Astrocyte (in vitro differentiated cells and primary cell): ENCODE results near the gene ACACA.

Source experiments
- EZH2 ChIP-seq: IDR thresholded peaks from 2 replicates; pipeline ENCODE4 v1.6.1; 2012; ENCODE audit warnings: mild to moderate bottlenecking, low read length, inconsistent platforms; ENCODE audit not compliant: insufficient read depth
- TF ChIP-seq, protein P1 (sequence below): IDR thresholded peaks from 2 replicates; pipeline ENCODE4 v1.5.1; 2011; ENCODE audit warnings: low read depth, mild to moderate bottlenecking, inconsistent platforms, low read length, moderate library complexity; ENCODE audit not compliant: insufficient read depth

DNA sequence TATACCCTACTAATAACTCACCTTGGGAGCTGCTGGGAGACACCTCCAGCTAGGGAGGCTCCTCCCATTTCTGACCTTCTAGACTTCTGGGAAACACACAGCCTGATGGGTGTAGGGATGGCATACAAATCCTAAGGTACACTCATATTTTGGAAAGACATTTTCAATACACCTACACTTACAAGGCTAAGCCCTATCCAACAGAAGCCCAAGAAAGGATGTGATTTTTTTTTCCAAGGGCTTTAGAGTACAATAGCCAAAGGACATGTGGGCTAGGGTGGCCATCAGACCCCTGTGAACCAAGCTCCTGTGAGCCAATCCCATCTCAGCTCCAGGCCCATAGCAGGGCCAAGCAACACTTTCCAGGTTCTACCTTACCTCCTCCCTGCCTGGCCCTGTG lies 313.9 kb downstream of the ACACA start:
- TF ChIP-seq, protein P1, sequence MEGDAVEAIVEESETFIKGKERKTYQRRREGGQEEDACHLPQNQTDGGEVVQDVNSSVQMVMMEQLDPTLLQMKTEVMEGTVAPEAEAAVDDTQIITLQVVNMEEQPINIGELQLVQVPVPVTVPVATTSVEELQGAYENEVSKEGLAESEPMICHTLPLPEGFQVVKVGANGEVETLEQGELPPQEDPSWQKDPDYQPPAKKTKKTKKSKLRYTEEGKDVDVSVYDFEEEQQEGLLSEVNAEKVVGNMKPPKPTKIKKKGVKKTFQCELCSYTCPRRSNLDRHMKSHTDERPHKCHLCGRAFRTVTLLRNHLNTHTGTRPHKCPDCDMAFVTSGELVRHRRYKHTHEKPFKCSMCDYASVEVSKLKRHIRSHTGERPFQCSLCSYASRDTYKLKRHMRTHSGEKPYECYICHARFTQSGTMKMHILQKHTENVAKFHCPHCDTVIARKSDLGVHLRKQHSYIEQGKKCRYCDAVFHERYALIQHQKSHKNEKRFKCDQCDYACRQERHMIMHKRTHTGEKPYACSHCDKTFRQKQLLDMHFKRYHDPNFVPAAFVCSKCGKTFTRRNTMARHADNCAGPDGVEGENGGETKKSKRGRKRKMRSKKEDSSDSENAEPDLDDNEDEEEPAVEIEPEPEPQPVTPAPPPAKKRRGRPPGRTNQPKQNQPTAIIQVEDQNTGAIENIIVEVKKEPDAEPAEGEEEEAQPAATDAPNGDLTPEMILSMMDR: no peak
- TF ChIP-seq EZH2: no peak
